Upper lobe of right lung (tissue), 1 donor: ENCODE measurements around the gene ABHD16A. TPM values are rescaled to one million over a fixed set of nuclear protein-coding genes. Genes with fewer than 3 reads are reported as not detected.

Experiments used
- ATAC-seq: fragments of 200-7000 bp; cut with Tn5 transposase; one replicate; pipeline ENCODE4 v1.9.1; 2020; ENCODE audit warnings: mild to moderate bottlenecking, moderate library complexity
- DNase-seq: peaks from one replicate; pipeline ENCODE4 v3.0.0-alpha.2; 2020
- H3K27ac ChIP-seq: fragments of 200-600 bp; one replicate; pipeline ENCODE4 v1.8.0; 2022
- H3K27me3 ChIP-seq: fragments of 200-600 bp; one replicate; pipeline ENCODE4 v1.8.0; 2022; ENCODE audit warnings: mild to moderate bottlenecking
- H3K36me3 ChIP-seq: fragments of 200-600 bp; one replicate; pipeline ENCODE4 v1.8.0; 2022
- H3K4me1 ChIP-seq: fragments of 200-600 bp; one replicate; pipeline ENCODE4 v1.8.0; 2022
- H3K4me3 ChIP-seq: fragments of 200-600 bp; one replicate; pipeline ENCODE4 v1.8.0; 2022; ENCODE audit warnings: mild to moderate bottlenecking
- H3K9me3 ChIP-seq: fragments of 200-600 bp; one replicate; pipeline ENCODE4 v1.8.0; 2022
- CTCF ChIP-seq: fragments of 200-600 bp; IDR thresholded peaks from one replicate; pipeline ENCODE4 v1.8.0; 2022; ENCODE audit warnings: antibody characterized with exemption
- intact Hi-C: fragments of 100-400 bp; cut with DNase I; formaldehyde crosslinking; loops from one replicate; pipeline ENCODE4 v1.11.0; 2022
- total RNA-seq: library from RNA; stranded (reverse); fragmentation: NEBNext Ultra II Directional; extraction: Animal tissue kit (Norgen Biotek cat#: 25700); gene quantifications from one replicate; pipeline ENCODE4 v1.2.1, GENCODE V29; 2021
- donor health status: DM: no; HTN: yes; CAD: no; lungs with severe emphysema.

Gene ABHD16A
- total RNA-seq, 1 donor from 2014 or later: 55.8 TPM

- no peak for TF ChIP-seq CTCF
- ATAC-seq (no peak), DNase-seq (no peak)
- Histone ChIP-seq H3K27ac (no peak overlapping the region), H3K36me3 (no peaks in the 10 kb centered on the region), H3K4me1 (peaks cover 23% of the 10 kb centered on the region), H3K9me3 (no peaks in the 10 kb centered on the region), H3K27me3 (no peaks in the 10 kb centered on the region), H3K4me3 (no peak overlapping the region)
- intact Hi-C loops: no loop called here
Observed at GRCh38 chr6:31742894-31743293, 39.8 kb upstream of the ABHD16A start.

DNA sequence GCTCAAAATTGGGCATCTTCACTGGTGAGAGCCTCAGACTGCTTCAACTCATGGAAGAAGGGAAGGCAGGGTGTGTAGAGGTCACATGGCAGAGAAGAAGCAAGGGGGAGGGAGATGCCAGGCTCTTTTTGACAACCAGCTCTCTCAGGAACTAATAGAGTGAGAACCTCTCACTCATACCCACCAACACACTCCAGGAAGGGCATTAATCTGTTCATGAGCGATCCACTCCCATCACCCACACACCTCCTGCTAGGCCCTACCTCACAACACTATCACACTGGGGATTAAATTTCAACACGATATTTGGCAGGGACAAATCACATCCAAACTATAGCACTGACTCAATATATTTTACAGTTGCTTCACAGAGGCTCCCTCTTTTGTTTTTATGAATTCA, 38.7 kb upstream of the ABHD16A start:
- Histone ChIP-seq H3K36me3 (no peaks in the 10 kb centered on the region), H3K9me3 (no peaks in the 10 kb centered on the region), H3K27ac (no peak overlapping the region), H3K27me3 (no peaks in the 10 kb centered on the region), H3K4me1 (peaks cover 33% of the 10 kb centered on the region), H3K4me3 (no peak overlapping the region)
- intact Hi-C loops: no loop called here
- TF ChIP-seq CTCF: no peak
- ATAC-seq: no peak
- DNase-seq: no peak

- Histone ChIP-seq H3K4me1 (peaks cover 36% of the 10 kb centered on the region), H3K9me3 (no peaks in the 10 kb centered on the region), H3K27ac (peak overlapping the region; percentile 43), H3K27me3 (no peaks in the 10 kb centered on the region), H3K4me3 (peak overlapping the region; percentile 83), H3K36me3 (no peaks in the 10 kb centered on the region)
- intact Hi-C loops: no loop called here
- no peak for TF ChIP-seq CTCF
- ATAC-seq (peak; percentile 6), DNase-seq (peak; percentile 81)
Observed at GRCh38 chr6:31740397-31741223, 37.5 kb upstream of the ABHD16A start.

- DNase-seq: peak; percentile 98
- intact Hi-C loops: no loop called here
- Histone ChIP-seq H3K4me3 (peak within 1 kb of the TSS; percentile 83), H3K4me1 (peaks cover 36% of the 10 kb centered on the region), H3K27ac (peak within 1 kb of the TSS; percentile 92), H3K36me3 (no peaks in the 10 kb centered on the region), H3K9me3 (no peaks in the 10 kb centered on the region), H3K27me3 (no peaks in the 10 kb centered on the region)
- ATAC-seq: peak; percentile 93
- TF ChIP-seq CTCF: no peak
Observed at GRCh38 chr6:31739639-31740396, 36.7 kb upstream of the ABHD16A start, which contains the start of gene MSH5. Gene MSH5 (plus strand): TSS chr6:31740005. CDS start chr6:31740467, 462 bp downstream.

- intact Hi-C loops: no loop called here
- ATAC-seq (peak; percentile 41), DNase-seq (peak; percentile 66)
- peak overlapping the region; percentile 2 for H3K4me3 ChIP-seq
- H3K27ac ChIP-seq: peak overlapping the region; percentile 92
- TF ChIP-seq CTCF: peak; percentile 27
- H3K27me3 ChIP-seq: no peaks in the 10 kb centered on the region
- no peaks in the 10 kb centered on the region for H3K9me3 ChIP-seq
- peaks cover 47% of the 10 kb centered on the region for H3K4me1 ChIP-seq
- peaks cover 14% of the 10 kb centered on the region for H3K36me3 ChIP-seq
Observed at GRCh38 chr6:31737991-31738979, 35.2 kb upstream of the ABHD16A start.
